NCI-H146 treated with DMSO at 0.1 percent for 48 hours (cell line): ENCODE results near the gene HES4.
"Not testable (repeated sequence)": the region's sequence is repeated elsewhere in the genome, so short reads cannot be mapped to it uniquely, and the experiment has no call there.

ENCODE experiments used
- DNase-seq: peaks from one replicate; lab custom pipeline; 2025; ENCODE audit not compliant: unreplicated experiment; lab: John Stamatoyannopoulos, UW

The HES4 gene

DNA sequence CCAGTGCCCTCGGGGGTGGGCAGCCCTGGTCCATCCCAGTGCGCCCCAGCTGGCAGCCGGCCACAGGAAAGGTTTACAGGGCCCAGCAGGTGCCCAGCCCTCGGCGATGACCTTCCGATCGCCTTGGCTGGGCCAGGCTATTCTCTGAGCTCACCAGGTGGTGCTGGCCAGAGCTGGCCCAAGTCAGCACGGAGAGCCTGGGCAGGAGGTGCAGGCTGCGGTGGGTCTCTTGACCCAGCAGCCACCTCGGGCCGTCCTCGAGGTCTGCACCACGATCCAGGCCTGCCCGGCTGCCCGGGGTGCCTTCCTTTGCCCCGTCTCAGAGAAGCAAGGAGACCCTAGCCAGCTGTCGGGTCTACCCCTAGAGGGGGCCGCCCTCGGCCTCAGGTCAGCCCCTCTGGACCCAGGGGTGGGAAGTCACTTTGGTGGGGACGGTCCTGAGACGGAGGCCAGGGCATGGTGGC lies 18.4 kb downstream of the HES4 start:
- DNase-seq = no peak

GRCh38 chr1:980602-981395 lies 19.1 kb downstream of the HES4 start:
- no peak for DNase-seq

GRCh38 chr1:980137-980571 lies 19.7 kb downstream of the HES4 start:
- no peak for DNase-seq

- DNase-seq = no peak
Measured at GRCh38 chr1:979744-980072, 20.2 kb downstream of the HES4 start.

GRCh38 chr1:978835-979743 lies 20.8 kb downstream of the HES4 start:
- DNase-seq = no peak

DNA sequence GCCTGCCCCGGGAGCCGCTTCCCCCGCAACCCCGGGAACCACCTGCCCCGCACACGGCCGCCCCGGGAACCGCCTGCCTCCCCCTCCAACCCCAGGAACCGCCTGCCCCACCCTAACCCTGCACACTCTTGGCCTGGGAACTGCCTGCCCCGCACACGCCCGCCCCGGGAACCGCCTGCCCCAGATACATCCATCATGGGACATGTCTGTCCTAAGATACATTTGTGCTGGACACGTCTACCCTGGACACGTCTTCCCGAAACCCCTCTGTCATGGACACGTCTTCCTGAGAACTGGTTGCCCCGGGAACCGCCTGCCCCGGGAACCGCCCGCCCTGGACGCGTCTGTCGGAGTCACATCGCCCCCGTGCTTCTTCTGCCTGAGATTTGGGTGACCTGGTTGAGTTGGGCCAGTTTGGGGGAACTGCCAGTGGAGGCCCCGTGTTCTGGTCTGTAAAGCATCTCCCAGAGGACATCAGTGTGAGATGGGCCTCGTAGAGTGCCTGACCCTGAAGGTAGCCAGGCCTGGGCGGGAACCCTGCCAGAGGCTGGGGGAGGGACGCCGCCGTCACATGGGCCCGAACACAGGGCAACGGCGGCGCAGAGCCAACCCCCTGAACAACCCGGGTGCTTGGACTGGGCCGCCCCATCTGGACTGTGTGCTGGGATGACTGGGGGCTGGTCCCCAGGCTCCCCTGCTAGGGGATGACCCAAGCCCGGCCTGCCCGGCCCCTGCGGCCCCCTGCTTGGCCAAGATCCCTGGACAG lies 21.6 kb downstream of the HES4 start:
- no peak for DNase-seq

GRCh38 chr1:976791-977190 lies 23.1 kb downstream of the HES4 start:
- not testable (repeated sequence) for DNase-seq

GRCh38 chr1:975896-976683 lies 23.8 kb downstream of the HES4 start:
- no peak for DNase-seq

DNA sequence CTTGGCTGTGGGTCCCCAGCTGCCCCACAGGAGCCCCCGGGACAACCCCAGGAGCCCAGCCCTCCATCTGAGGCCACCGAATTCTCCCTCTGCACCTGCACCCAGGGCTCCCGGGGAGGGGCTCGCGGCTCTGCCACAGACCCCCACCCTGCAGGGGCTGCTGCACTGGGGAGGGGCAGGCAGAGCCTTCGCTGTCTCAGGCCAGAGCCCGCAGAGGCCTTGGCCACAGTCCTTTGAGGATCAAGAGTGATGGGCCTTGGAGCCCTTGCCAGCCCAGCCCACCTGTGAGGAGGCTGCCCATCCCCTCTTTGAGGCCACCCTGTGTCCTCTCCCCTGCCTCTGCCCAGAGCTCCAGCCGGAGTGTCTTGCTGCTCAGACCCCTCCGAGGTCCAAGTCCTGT lies 24.5 kb downstream of the HES4 start:
- DNase-seq = no peak

GRCh38 chr1:974687-975328 lies 25.1 kb downstream of the HES4 start:
- no peak for DNase-seq

- no peak for DNase-seq
Measured at GRCh38 chr1:974293-974640, 25.6 kb downstream of the HES4 start.

DNA sequence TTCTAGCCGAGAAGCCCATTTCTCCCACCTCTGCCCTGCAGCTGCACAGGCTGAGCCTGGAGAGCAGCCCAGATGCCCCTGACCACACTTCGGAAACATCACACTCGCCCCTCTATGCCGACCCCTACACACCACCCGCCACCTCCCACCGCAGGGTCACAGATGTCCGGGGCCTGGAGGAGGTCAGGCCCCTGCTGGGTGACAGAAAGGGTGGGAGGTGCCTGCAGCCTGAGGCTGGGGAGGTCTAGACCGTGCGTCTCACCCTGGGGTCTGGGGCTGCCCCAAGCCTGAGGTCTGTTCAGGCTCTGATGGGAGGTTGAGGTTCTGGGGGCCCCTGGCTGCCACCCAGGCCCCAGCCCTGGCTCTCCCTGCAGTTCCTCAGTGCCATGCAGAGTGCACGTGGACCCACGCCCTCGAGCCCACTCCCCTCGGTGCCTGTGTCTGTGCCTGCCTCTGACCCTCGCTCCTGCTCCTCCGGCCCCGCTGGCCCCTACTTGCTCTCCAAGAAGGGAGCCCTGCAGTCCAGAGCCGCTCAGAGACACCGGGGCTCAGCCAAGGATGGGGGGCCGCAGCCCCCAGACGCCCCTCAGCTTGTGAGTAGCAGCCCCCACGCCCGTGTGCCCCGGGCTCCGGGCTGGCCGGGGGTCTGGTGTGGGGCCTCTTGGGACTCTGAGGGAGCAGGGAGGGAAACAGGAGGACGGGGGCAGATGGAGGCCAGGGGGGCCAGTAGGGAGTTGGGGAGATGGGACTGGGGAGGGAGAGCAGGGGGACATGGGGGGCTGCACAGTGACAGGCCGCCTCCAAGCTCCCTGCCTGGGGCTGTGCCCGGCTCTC lies 26.2 kb downstream of the HES4 start:
- DNase-seq = no peak

DNA sequence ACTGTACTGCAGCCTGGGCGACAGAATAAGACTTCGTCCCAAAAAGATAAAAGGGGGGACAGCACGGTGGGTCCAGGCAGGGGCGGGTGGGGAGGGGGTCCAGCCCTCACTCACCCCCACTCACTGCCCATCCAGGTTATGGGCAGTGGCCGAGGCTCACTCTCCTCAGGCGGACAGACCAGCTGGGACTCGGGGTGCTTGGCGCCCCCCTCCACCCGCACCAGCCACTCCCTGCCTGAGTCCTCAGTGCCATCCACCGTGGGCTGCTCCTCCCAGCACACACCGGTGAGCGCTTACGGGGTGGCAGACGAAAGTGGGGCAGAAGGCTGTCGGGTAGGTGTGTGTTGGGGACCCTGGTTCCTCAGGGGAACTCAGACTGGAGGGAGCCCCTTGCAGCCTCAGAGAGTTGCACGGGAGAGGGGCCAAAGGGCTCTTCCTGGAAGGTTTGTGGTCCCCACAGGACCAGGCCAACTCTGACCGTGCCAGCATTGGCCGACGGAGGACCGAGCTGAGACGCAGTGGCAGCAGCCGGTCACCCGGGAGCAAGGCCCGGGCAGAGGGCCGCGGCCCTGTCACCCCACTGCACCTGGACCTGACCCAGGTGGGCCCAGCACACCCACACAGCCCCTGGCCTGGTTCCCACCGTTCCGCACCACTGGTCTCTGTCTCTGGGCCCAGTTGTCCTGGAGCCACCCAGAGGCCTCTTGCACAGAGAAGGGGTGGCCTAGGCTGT lies 27.0 kb downstream of the HES4 start:
- no peak for DNase-seq

DNA sequence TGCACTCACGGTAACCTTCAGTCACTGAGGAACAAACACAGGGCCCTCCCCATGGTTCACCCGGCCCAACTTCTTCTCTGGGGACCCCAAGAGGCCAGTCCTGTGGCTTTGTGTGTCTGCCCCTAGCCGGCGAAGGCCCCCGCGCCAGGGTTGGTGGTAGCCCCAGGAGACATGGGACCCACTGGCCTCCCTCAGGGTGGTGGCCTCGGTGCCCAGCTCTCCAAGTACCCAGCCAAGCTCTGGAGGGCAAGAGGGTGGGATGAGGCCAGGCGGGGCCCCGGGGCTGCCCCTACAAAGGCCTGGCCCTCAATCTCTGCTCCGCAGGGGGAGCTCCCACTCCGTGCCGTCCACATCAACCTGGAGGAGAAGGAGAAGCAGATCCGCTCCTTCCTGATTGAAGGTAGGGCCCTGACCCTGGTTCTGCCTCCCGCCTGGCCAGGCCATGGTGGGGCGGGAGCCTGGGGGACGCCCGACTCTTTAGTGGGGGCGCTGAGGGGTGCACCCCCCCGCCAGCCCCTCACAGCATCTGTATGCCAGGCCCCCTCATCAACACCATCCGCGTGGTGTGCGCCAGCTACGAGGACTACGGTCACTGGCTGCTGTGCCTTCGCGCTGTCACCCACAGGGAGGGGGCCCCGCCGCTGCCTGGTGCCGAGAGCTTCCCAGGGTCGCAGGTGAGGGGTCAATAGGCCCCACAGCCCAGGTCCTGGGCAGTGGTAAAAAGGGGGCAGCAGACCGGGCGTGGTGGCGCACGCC lies 28.0 kb downstream of the HES4 start:
- no peak for DNase-seq

- no peak for DNase-seq
Measured at GRCh38 chr1:970973-971730, 28.7 kb downstream of the HES4 start.

DNA sequence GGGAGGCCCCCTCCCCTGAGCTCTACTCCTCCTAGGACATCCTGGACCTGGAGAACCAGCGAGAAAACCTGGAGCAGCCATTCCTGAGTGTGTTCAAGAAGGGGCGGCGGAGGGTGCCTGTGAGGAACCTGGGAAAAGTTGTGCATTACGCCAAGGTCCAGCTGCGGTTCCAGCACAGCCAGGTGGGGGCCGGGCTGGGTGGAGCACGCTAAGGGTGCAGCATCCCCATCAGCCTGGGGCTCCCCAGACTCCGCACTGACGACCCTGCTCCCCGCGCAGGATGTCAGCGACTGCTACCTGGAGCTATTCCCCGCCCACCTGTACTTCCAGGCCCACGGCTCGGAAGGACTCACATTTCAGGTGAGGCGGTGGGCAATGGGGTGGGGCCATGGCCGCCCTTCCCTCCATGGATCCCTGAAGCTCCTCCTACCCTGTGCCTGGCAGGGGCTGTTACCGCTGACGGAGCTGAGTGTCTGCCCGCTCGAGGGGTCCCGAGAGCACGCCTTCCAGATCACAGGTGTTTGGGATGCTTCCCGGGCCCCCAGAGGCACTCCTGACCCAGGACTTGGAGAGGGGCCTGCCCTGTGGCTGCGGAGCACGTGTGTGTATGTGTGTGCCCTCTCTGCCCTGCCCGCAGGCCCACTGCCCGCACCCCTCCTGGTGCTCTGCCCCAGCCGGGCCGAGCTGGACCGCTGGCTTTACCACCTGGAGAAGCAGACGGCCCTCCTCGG lies 29.5 kb downstream of the HES4 start:
- DNase-seq = no peak
